H9 (cell line): ENCODE results near the gene QSER1. TPM values are rescaled to one million over a fixed set of nuclear protein-coding genes. Genes with fewer than 3 reads are reported as not detected.

ENCODE experiments used
- DNase-seq: peaks from one replicate; pipeline ENCODE4 v3.0.0-alpha.2; 2017
- H2AFZ ChIP-seq: one replicate; pipeline ENCODE4 v1.6.1; 2013; ENCODE audit warnings: mild to moderate bottlenecking, low read length, control low read depth, moderate library complexity
- H2AK5ac ChIP-seq: 2 replicates; pipeline ENCODE4 v1.6.1; 2013; ENCODE audit warnings: low read length, control low read depth, mixed read lengths; ENCODE audit not compliant: insufficient read length
- H2BK120ac ChIP-seq: one replicate; pipeline ENCODE4 v1.6.1; 2013; ENCODE audit warnings: low read depth, mild to moderate bottlenecking, low read length, control low read depth, inconsistent platforms; ENCODE audit not compliant: poor library complexity, severe bottlenecking
- H2BK12ac ChIP-seq: 2 replicates; pipeline ENCODE4 v1.6.1; 2013; ENCODE audit warnings: low read length, control low read depth, mixed read lengths, low read depth; ENCODE audit not compliant: insufficient read length
- H2BK15ac ChIP-seq: 2 replicates; pipeline ENCODE4 v1.6.1; 2013; ENCODE audit warnings: low read depth, low read length, control low read depth
- H2BK20ac ChIP-seq: one replicate; pipeline ENCODE4 v1.6.1; 2013; ENCODE audit warnings: low read depth, mild to moderate bottlenecking, low read length, control low read depth, inconsistent platforms; ENCODE audit not compliant: poor library complexity, severe bottlenecking
- H2BK5ac ChIP-seq: 2 replicates; pipeline ENCODE4 v1.6.1; 2013; ENCODE audit warnings: low read length, control low read depth, mixed read lengths; ENCODE audit not compliant: insufficient read length
- H3K14ac ChIP-seq: 2 replicates; pipeline ENCODE4 v1.6.1; 2013; ENCODE audit warnings: low read length, control low read depth; ENCODE audit not compliant: insufficient read depth
- H3K18ac ChIP-seq: 2 replicates; pipeline ENCODE4 v1.6.1; 2013; ENCODE audit warnings: low read depth, mild to moderate bottlenecking, mixed read lengths, low read length, control low read depth; ENCODE audit not compliant: insufficient read length
- H3K23ac ChIP-seq: 2 replicates; pipeline ENCODE4 v1.6.1; 2013; ENCODE audit warnings: low read length, control low read depth, mixed read lengths, low read depth; ENCODE audit not compliant: insufficient read length
- H3K23me2 ChIP-seq: 2 replicates; pipeline ENCODE4 v1.6.1; 2013; ENCODE audit warnings: low read depth, mild to moderate bottlenecking, mixed read lengths, low read length, control low read depth; ENCODE audit not compliant: insufficient read length, poor library complexity, severe bottlenecking
- H3K27ac ChIP-seq: 2 replicates; pipeline ENCODE4 v1.5.1; 2013; ENCODE audit warnings: low read length, control low read depth, mixed read lengths, low read depth; ENCODE audit not compliant: insufficient read length
- H3K27me3 ChIP-seq: 2 replicates; pipeline ENCODE4 v1.6.1; 2013; ENCODE audit warnings: low read length, control low read depth, inconsistent platforms; ENCODE audit not compliant: insufficient read depth
- H3K4ac ChIP-seq: 2 replicates; pipeline ENCODE4 v1.6.1; 2013; ENCODE audit warnings: low read depth, mild to moderate bottlenecking, control low read depth, inconsistent platforms, low read length, moderate library complexity
- H3K4me1 ChIP-seq: 2 replicates; pipeline ENCODE4 v1.6.1; 2013; ENCODE audit warnings: low read length, control low read depth, inconsistent platforms; ENCODE audit not compliant: insufficient read depth
- H3K4me2 ChIP-seq: 2 replicates; pipeline ENCODE4 v1.6.1; 2013; ENCODE audit warnings: low read length, control low read depth, mixed read lengths; ENCODE audit not compliant: insufficient read length, insufficient read depth
- H3K56ac ChIP-seq: 2 replicates; pipeline ENCODE4 v1.6.1; 2013; ENCODE audit warnings: low read depth, mild to moderate bottlenecking, mixed read lengths, low read length, control low read depth; ENCODE audit not compliant: insufficient read length
- H3K79me1 ChIP-seq: 2 replicates; pipeline ENCODE4 v1.6.1; 2013; ENCODE audit warnings: low read depth, mild to moderate bottlenecking, moderate library complexity, low read length, control low read depth, inconsistent platforms; ENCODE audit not compliant: insufficient read depth, poor library complexity, severe bottlenecking
- H3K79me2 ChIP-seq: 2 replicates; pipeline ENCODE4 v1.6.1; 2013; ENCODE audit warnings: low read length, control low read depth, inconsistent platforms; ENCODE audit not compliant: insufficient read depth
- H3K9ac ChIP-seq: 2 replicates; pipeline ENCODE4 v1.6.1; 2013; ENCODE audit warnings: low read length, control low read depth, mixed read lengths; ENCODE audit not compliant: insufficient read length; ENCODE audit errors: extremely low read depth
- H3K9me3 ChIP-seq: one replicate; pipeline ENCODE4 v1.6.1; 2013; ENCODE audit warnings: low read depth, low read length, inconsistent platforms; ENCODE audit not compliant: control insufficient read depth
- H3T11ph ChIP-seq: one replicate; pipeline ENCODE4 v1.6.1; 2013; ENCODE audit warnings: mild to moderate bottlenecking, low read length, control low read depth, inconsistent platforms
- H4K20me1 ChIP-seq: one replicate; pipeline ENCODE4 v1.6.1; 2013; ENCODE audit not compliant: control insufficient read depth, insufficient read length, insufficient read depth
- H4K5ac ChIP-seq: 2 replicates; pipeline ENCODE4 v1.6.1; 2013; ENCODE audit warnings: low read depth, mild to moderate bottlenecking, mixed read lengths, low read length, control low read depth; ENCODE audit not compliant: insufficient read length
- H4K8ac ChIP-seq: replicated peaks from 2 replicates; pipeline ENCODE4 v1.6.1; 2013; ENCODE audit warnings: low read length, control low read depth, mixed read lengths, low read depth; ENCODE audit not compliant: insufficient read length
- H4K91ac ChIP-seq: 2 replicates; pipeline ENCODE4 v1.6.1; 2013; ENCODE audit warnings: low read depth, mild to moderate bottlenecking, moderate library complexity, mixed read lengths, low read length, control low read depth; ENCODE audit not compliant: insufficient read length
- H3K27ac Mint-ChIP-seq, 3 experiments: 2 replicates in 2 of 3; 3 replicates in 1 of 3; pipeline ENCODE4 v1.8.0; 2020 to 2021; ENCODE audit warnings: mixed read lengths in 3 of 3, mild to moderate bottlenecking in 1 of 3, moderate library complexity in 1 of 3
- H3K27me3 Mint-ChIP-seq: 2 replicates; pipeline ENCODE4 v1.8.0; 2021; ENCODE audit warnings: low read depth, mild to moderate bottlenecking, moderate library complexity, mixed read lengths
- H3K36me3 Mint-ChIP-seq, 3 experiments: 2 replicates in 2 of 3; 3 replicates in 1 of 3; pipeline ENCODE4 v1.8.0; 2020 to 2021; ENCODE audit warnings: low read depth in 3 of 3, mixed read lengths in 3 of 3; ENCODE audit not compliant: insufficient read depth in 1 of 3
- H3K4me1 Mint-ChIP-seq, 2 experiments: 2 replicates each; pipeline ENCODE4 v1.8.0; 2020; ENCODE audit warnings: mixed read lengths in 2 of 2
- H3K4me3 Mint-ChIP-seq, 2 experiments: 2 replicates in 1 of 2; 3 replicates in 1 of 2; pipeline ENCODE4 v1.8.0; 2020 to 2021; ENCODE audit warnings: mild to moderate bottlenecking in 2 of 2, mixed read lengths in 2 of 2, moderate library complexity in 1 of 2
- H3K9me3 Mint-ChIP-seq, 2 experiments: 2 replicates in 1 of 2; 3 replicates in 1 of 2; pipeline ENCODE4 v1.8.0; 2020; ENCODE audit warnings: mild to moderate bottlenecking in 2 of 2, mixed read lengths in 2 of 2, moderate library complexity in 1 of 2
- CTCF ChIP-seq: fragments of 200-600 bp; sonication (generic); conservative IDR thresholded peaks from 3 replicates; pipeline ENCODE4 v1.8.0; 2021; ENCODE audit warnings: antibody characterized with exemption, mild to moderate bottlenecking
- total RNA-seq: library from RNA; stranded (reverse); gene quantifications from 2 replicates; pipeline ENCODE4 v1.2.1, GENCODE V29; 2021

Gene QSER1
- total RNA-seq, 1 experiment from 2014 or later, result 139 TPM

GRCh38 chr11:32888805-32889204 is 3.8 kb upstream of the QSER1 start:
- H2BK15ac ChIP-seq, result no peak overlapping the region
- H4K8ac ChIP-seq, result no peak overlapping the region
- H3K27me3 ChIP-seq, result no peaks in the 10 kb centered on the region
- no peaks in the 10 kb centered on the region for H3K9me3 ChIP-seq
- no peak overlapping the region for H3K23ac ChIP-seq
- Mint-ChIP-seq H3K9me3 (peaks cover 21 to 23% of the 10 kb centered on the region in 2 experiments), H3K27ac (no peak overlapping the region; a peak in 1 of 7 replicates), H3K36me3 (peaks cover 15 to 27% (median 22%) of the 10 kb centered on the region in 3 experiments), H3K4me3 (no peak overlapping the region; a peak in 1 of 5 replicates), H3K4me1 (peaks cover 31 to 35% of the 10 kb centered on the region in 2 experiments), H3K27me3 (no peaks in the 10 kb centered on the region)
- H3K14ac ChIP-seq, result no peak overlapping the region
- H3K79me2 ChIP-seq, result peaks cover 1% of the 10 kb centered on the region; the same call in 1 of the 2 replicates
- no peak overlapping the region for H4K91ac ChIP-seq
- H2BK5ac ChIP-seq, result no peak overlapping the region
- peaks cover 4% of the 10 kb centered on the region for H3K23me2 ChIP-seq
- no peak overlapping the region for H3K56ac ChIP-seq
- H3K27ac ChIP-seq, result no peak overlapping the region
- H2BK12ac ChIP-seq, result no peak overlapping the region
- H4K5ac ChIP-seq, result no peak overlapping the region
- no peak overlapping the region for H3T11ph ChIP-seq
- H2BK120ac ChIP-seq, result no peak overlapping the region
- no peaks in the 10 kb centered on the region; the same call in 1 of the 2 replicates for H3K4me1 ChIP-seq
- no peak overlapping the region for H2BK20ac ChIP-seq
- H4K20me1 ChIP-seq, result no peaks in the 10 kb centered on the region
- no peak overlapping the region for H3K18ac ChIP-seq
- no peak for TF ChIP-seq CTCF
- H2AK5ac ChIP-seq, result no peak overlapping the region
- no peak overlapping the region for H2AFZ ChIP-seq
- H3K4me2 ChIP-seq, result no peak overlapping the region
- no peaks in the 10 kb centered on the region for H3K79me1 ChIP-seq
- no peak overlapping the region for H3K4ac ChIP-seq
- DNase-seq, result no peak
- H3K9ac ChIP-seq, result no peak overlapping the region
